WI38 (cell line): ENCODE results near the gene RAB20.
"Not testable (repeated sequence)": the region's sequence is repeated elsewhere in the genome, so short reads cannot be mapped to it uniquely, and the experiment has no call there.

Experiments
- H3K4me3 ChIP-seq: 2 replicates; pipeline ENCODE4 v1.5.1; 2011; ENCODE audit warnings: low read depth, mild to moderate bottlenecking, control low read depth, low read length
- TF ChIP-seq, protein P1 (sequence below): IDR thresholded peaks from 2 replicates; pipeline ENCODE4 v1.5.1; 2012; ENCODE audit warnings: low read depth, mild to moderate bottlenecking, control low read depth, low read length

RAB20 gene

DNA sequence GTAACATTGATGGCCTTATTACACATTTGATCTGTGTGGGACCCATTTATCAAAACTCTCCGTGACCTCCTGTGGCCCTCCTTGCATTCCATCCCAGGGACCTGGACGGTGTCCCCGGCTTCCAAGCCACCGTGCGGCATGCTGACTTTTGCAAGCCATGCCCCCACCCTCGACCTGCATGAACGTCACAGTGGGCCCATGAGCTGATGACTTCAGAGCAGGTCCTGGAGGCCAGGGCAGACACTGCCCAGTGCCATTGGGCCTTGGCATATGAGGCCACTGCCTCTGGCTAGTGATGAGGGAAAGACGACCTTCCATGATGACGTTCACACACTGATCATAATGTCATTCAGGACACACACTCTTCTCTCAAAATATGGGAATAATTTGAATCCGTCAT, 62.8 kb downstream of the RAB20 start:
- TF ChIP-seq, protein P1, sequence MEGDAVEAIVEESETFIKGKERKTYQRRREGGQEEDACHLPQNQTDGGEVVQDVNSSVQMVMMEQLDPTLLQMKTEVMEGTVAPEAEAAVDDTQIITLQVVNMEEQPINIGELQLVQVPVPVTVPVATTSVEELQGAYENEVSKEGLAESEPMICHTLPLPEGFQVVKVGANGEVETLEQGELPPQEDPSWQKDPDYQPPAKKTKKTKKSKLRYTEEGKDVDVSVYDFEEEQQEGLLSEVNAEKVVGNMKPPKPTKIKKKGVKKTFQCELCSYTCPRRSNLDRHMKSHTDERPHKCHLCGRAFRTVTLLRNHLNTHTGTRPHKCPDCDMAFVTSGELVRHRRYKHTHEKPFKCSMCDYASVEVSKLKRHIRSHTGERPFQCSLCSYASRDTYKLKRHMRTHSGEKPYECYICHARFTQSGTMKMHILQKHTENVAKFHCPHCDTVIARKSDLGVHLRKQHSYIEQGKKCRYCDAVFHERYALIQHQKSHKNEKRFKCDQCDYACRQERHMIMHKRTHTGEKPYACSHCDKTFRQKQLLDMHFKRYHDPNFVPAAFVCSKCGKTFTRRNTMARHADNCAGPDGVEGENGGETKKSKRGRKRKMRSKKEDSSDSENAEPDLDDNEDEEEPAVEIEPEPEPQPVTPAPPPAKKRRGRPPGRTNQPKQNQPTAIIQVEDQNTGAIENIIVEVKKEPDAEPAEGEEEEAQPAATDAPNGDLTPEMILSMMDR = no peak
- no peak overlapping the region for H3K4me3 ChIP-seq

DNA sequence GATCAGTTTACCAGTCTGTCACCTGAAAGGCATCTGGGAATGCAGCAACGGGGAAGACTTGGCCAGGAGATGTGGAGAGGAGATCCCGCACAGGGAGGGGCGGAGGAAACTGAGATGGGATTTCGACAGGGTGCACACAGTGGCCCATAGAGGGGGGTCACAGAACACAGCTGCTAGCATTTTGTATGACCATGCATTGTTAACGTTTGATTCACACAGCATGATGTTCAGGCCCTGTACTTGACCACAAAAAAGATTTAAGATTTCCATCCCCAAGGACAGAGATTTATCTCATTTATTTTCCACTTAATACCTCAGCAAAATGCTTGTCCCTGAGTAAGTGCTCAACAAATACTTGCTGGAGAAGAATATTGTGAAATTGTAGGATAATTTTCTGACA, 63.2 kb downstream of the RAB20 start:
- TF ChIP-seq, protein P1 = no peak
- H3K4me3 ChIP-seq = no peak overlapping the region

DNA sequence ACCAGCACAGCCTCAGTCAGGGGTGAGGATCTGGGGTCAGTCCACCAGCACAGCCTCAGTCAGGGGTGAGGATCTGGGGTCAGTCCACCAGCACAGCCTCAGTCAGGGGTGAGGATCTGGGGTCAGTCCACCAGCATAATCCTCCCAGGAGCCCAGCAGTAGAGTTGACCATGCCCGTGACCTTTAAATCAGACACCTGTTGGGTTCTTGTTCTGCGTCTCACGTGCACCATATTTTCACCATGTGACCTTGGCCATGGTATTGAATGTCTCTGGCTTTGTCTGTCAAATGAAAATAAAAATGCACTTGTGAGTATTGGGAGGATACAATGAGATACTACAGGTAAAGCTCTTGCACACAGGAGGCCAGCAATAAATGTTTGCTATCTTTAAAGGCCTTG, 63.6 kb downstream of the RAB20 start:
- not testable (repeated sequence) for H3K4me3 ChIP-seq

DNA sequence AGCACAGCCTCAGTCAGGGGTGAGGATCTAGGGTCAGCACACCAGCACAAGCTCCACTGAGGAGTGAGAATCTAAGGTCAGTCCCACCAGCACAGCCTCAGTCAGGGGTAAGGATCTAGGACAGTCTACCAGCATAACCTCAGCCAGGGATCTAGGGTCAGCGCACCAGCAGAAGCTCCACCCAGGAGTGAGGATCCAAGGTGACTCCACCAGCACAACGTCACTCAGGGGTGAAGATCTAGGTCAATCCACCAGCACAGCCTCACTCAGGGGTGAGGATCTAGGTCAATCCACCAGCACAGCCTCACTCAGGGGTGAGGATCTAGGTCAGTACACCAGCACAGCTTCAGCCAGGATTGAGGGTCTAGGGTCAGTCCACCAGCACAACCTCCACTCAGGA, 64.5 kb downstream of the RAB20 start:
- H3K4me3 ChIP-seq = no peak overlapping the region
- TF ChIP-seq, protein P1 = no peak

DNA sequence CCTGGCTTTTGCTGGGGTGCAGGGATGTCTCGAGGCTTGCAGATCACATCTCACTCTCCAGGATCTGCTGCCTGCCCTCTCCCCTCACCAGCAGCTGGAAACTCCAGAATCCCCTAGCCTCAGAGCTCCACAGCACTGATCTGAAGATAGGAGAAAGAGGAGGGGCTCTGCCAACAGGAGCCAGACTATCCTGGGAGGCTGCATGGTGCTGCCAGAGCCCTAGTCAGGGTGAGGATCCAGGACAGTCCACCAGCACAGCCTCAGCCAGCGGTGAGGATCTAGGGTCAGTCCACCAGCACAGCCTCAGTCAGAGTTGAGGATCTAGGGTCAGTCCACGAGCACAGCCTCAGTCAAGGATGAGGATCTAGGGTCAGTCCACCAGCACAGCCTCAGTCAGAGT, 65.2 kb downstream of the RAB20 start:
- TF ChIP-seq, protein P1 = no peak
- H3K4me3 ChIP-seq = no peak overlapping the region

DNA sequence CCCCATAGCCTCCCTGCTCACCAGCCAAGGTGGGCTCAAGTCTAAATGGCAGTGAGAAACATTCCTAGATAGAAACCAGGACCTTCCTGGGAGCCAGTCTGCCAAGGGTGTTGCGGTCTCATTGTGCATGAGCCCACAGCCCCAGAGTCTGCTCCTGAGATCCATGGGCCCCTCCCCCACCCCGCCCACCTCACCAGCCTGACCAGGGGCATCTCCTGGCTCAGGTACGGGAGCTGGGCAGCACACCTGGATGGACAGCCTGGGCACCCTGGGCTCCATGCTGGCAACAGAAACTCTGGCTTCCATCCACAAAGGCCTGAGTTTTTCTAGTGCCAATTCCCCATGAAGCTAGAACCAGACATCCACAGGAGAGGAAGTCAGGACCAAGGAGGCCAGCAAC, 65.6 kb downstream of the RAB20 start:
- H3K4me3 ChIP-seq = no peak overlapping the region
- TF ChIP-seq, protein P1 = no peak

DNA sequence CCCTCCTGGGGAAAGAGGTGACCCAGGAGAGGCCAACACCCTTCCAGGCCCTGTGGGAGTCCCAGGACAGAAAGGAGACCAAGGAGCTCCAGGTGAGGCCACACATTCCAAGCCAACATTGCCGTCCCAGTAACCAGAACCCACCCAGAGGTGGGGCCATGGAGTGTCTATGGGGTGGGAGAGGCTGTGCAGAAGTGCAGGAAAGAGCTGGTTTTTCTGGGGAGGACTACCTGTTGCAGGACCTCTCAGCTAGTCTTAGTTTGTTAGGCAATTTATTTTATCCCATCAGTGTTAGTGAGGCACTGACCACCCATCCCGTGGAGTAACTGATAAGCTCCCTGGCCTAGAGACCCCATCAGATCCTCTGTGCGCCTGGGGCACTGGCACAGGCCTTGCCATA, 66.1 kb downstream of the RAB20 start:
- TF ChIP-seq, protein P1 = no peak
- H3K4me3 ChIP-seq = no peak overlapping the region

DNA sequence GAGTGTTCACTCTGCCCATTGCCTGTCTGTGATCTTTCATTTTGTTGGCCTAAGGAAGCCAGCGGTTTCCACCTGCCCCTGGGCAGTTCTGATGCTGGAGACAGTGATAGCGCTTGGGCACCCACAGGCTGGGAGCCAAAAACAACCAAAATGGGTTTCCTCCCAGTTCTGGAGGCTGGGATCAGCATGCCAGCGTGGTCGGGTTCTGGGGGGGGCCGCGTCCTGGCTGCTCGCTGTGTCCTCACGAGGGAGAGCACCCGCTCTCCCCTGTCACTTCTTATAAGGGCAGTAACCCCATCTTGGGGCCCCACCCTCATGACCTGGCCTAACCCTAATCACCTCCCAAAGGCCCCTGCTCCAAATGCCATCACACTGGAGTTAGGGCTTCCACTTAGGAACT, 67.9 kb downstream of the RAB20 start:
- TF ChIP-seq, protein P1 = no peak

More for the DNA sequence above, 67.9 kb downstream of the RAB20 start:
- no peak overlapping the region for H3K4me3 ChIP-seq
